Mammary epithelial cell (primary cell): ENCODE data around the gene CDKN2B-AS1.

Source experiments
- CTCF ChIP-seq, 2 donors: IDR thresholded peaks in 1 of 2; conservative IDR thresholded peaks in 1 of 2; 2 replicates each; pipeline ENCODE4 v1.5.1; 2011 to 2012; ENCODE audit warnings: inconsistent platforms in 2 of 2, low read length in 2 of 2, mild to moderate bottlenecking in 2 of 2, control low read depth in 1 of 2, low read depth in 1 of 2; ENCODE audit not compliant: insufficient read depth in 1 of 2; ENCODE audit errors: extremely low read depth in 1 of 2
- EZH2 ChIP-seq: IDR thresholded peaks from 2 replicates; pipeline ENCODE4 v1.6.1; 2012; ENCODE audit warnings: low read length, inconsistent platforms, borderline replicate concordance

- TF ChIP-seq CTCF (conservative IDR thresholded peaks at IDR 0.05 in 1 of 2, IDR thresholded peaks at IDR 0.05 in 1 of 2; ENCODE audit: extremely low read depth in 1 of 2, insufficient read depth in 1 of 2, low read depth in 1 of 2, low read length in 2 of 2) (no peak), EZH2 (no peak)
These were observed 16.5 kb downstream of the CDKN2B-AS1 start for GRCh38 chr9:22010866-22011625.
